ENCODE results near the gene DPP9.
A peak's percentile ranks its signal among the peaks of the same experiment; 100 is the strongest.
"Not testable (repeated sequence)": the region's sequence is repeated elsewhere in the genome, so short reads cannot be mapped to it uniquely, and the experiment has no call there.

DPP9 gene

DNA sequence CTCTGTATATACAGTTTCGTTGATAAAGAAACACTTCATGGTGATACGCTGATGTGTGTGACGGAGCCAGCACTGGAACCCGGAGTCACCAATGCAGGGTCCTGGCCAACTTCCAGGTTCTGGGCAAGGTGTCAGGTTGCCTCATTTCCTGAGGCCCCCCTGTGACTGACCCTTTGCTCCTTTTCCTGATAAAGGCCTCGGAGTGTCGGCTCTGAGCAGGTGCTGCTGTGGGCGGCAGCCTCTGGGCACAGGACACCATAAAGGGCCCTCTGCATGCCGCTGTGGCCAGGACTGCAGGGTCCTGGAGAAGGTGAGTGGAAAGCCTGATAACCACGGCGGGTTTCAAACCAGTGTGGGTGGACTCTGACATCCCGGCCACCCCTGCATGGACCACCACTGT, 36.2 kb downstream of the DPP9 start:
- no peak for DNase-seq (ENCODE audit: low read depth)

DNA sequence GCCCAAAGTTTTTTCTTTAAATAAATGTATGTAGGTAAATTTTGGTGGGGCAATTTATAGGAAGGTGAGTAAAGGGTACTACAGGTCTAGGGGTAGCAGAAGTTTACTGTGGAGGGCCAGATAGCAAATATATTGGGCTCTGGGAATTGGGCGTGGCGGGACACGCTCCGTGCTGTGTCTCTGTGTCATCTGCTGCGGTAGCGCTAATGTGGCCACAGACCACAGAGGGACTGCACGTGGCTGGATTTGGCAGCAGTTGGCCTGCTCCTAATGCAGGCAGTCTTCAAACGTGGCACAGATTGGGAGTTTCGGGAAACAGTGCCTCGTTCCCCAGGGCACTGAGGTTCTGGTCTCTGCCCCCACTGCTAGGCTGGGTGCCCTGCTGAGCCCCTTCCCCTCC, 36.9 kb downstream of the DPP9 start:
- no peak for DNase-seq (ENCODE audit: low read depth)

DNA sequence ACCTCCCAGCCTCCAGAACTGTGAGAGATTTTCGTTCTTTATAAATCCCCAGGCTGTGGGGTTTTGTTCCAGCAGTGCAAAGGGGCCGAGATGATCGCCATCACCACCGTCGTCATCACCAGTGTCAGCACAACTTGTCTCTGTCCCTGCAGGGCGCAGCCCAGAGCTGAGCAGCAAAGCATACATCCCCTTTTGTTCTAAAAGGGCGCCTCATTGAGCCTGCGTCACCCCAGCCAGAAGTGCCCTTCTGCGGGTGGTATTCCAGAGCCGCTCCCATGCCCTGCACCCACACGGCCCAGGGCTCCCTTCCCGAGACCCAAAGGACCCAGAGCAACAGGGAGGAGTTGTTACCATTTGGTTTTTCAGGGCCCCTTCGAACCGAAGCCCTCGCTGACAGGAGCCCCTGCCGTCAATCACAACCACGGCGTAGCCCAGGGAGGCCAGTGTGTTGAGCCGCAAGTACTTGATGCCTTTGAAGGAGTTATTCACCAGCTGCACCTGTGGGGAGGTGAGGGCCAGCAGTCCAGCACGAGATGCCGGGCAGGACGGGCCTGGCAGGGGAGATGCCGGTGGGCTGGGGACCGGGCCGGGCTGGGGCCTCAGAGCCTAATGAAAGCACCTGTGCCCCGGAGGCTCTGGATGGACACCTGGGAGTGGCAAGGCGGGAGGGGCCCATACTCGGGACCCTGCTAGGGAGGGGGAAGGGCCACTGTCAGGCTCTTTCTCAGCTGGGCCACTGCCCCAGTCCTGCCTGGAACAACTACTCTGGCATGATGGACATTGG, 39.1 kb downstream of the DPP9 start:
- DNase-seq (ENCODE audit: low read depth): no peak

DNA sequence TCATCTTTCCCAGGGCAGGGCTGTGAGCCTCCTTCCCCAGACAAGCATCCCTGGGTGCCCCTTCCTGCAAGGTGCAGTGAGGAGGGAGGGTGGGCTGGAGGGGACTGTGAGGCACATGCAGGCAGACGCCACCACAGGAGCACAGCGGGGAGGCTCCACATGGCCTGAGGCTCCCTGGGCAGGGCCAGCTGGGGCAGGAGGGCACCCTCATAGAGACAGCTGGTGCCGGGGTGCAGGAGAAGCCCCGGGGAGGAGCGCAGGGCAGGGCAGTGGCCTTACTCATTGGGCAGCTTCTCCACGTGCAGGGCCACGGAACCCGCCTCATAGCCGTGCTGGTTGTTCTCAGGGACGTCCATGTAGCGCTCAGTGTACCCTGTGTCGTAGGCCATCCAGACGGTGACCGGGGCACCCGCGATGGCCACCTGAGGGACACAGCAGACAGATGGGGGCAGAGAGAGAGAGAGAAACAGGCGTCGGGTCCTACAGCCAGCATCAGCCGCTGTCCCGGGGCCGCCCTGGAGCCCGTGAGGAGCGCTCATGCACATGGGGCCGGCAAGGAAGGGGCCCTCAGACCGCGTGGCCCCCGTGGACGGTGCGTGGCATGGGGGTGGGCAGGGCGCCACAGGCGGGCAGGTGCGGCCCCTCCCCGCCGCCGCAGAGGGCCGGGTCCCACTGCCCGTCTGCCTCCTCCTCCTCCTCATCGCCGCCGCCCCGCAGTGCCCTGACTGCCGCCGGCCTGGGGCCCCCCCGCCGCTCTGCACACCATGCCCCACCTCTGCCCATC, 41.0 kb downstream of the DPP9 start:
- DNase-seq (ENCODE audit: low read depth): no peak

DNA sequence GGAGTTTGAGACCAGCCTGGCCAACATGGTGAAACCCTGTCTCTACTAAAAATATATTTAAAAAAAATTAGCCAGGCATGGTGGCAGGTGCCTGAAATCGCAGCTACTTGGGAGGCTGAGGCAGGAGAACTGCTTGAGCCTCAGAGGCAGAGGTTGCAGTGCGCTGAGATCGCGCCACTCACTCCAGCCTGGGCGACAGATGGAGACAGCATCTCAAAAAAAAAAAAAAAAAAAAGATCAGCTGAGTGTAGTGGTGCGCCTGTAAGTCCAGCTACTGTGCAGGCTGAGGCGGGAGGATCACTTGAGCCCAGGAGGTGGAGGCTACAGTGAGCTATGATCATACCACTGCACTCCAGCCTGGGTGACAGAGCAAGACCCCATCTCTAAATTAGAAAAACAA, 43.6 kb downstream of the DPP9 start:
- DNase-seq (ENCODE audit: low read depth): not testable (repeated sequence)

DNA sequence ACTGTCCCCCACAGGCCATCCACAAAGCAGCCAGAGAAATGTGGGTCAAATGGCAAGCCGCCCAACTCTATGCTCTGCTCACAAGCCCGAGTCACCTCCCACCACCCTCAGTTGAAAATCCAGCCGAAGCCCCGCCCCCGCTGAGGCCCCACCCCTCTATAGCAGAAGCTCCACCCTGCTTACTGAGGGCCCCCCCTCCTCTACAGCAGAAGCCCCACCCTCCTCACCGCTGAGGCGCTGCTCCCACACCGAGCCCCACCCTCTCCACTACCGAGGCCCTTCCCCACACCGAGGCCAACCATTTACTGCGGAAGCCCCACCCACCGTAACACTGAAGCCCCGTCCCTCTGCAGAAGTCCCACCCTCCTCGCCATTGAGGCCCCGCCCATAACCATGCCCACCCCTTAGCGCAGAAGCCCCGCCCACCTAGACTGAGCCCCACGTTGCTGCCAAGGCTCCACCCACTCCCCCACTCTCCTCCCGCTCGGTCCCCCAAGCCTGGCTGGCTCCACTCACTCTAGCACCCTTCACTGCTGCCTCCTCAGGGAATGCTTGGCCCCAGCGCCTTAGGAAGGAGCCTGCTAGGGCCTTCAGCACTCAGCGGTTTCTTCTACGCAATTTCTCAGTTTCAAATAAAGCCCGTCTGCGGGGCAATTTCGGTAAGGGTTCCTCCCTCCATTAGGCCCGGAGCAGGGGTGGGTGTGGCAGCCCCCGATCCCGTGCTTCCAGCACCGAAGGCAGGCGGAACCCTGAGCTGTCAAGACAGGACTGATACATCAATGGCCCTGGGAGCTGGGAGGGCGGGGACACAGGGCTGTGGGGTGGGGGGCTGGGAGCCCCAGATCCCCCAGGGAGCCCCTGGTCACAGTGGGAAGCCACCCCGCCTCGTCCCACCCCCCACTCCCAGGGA, 44.5 kb downstream of the DPP9 start:
- no peak for DNase-seq (ENCODE audit: low read depth)

DNA sequence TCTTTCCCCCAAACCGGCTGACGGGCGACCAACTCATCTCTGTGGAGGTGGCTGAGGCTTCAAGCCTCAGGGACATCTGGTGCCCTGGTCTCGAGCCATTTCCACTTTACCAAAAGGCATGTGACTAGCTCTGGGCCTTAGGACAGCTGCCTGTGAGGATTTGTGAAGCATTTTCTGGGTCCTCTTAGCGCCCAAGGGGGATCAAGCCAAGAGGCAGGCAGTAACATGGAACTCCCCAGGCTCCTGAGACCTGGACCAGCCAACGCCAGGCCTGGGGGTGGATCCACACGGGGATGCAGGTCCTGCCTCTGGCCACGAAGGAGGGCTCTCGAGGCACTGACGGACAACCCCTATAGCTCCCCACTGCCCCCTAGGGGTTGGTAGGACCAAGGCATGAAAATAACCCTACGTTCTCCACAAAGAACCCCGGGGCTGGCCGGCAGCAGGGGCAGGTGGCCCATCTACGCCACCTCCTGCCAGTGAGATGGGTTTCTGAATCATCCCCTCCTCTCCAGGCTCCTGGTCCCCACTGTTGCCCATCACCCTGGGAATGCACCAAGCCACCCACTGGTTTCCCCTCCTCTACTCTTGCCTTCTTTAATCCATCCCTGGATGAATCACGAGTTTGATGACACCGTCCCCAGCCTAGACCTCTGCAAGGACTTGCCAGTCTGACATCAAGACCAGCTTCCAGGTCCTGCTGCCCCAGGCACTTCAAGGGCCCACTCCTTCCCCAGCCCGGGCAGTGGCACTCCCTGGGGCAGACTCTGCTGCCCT, 46.5 kb downstream of the DPP9 start:
- no peak for DNase-seq (ENCODE audit: low read depth)

DNA sequence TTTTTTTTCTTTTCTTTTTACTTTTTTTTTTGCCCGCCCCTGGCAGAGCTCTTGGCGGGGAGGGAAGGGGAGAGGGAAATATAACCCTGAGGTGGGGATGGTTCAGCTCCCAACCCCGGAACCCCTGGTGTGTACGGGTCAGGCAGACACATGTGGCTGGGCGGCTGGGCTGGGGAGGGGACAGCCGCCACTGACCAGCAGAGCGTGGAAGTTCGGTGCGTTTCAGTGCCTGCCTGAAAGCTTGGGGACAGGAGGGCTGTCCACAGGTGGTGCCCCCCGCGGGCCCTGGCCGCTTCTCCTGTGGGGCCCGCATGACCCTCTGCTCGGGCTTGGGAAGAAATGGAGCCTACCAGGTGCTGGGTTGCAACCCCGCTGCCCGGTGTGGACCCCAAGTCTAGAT, 48.3 kb downstream of the DPP9 start:
- DNase-seq (ENCODE audit: low read depth): no peak

DNA sequence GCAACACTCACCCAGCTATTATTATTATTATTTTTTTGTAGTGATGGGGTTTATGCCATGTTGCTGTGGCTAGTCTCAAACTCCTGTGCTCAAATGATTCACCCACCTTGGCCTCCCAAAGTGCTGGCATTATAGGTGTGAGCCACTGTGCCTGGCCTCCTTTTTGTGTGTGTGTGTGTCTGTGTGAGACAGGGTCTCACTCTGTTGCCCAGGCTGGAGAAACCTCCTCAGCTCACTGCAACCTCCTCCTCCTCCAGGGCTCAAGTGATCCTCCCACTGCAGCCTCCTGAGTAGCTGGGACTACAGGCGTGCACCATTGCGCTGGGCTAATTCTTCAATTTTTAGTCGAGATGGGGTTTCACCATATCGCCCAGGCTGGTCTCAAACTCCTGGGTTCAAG, 49.9 kb downstream of the DPP9 start:
- no peak for DNase-seq (ENCODE audit: low read depth)

DNA sequence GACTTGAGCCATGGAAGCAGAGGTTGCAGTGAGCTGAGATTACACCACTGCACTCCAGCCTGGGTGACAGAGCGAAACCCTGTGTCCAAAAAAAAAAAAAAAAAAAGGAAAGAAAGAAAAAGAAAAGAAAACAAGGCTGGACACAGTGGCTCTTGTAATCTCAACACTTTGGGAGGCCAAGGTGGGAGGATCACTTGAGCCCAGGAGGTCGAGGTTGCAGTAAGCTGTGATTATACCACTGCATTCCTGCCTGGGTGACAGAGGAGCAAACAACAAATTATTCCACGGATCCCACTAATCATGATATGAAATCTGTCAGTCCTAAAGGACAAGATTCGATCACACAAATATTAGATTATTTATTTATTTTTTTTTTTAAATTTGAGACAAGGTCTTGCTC, 50.4 kb downstream of the DPP9 start:
- no peak for DNase-seq (ENCODE audit: low read depth)

DNA sequence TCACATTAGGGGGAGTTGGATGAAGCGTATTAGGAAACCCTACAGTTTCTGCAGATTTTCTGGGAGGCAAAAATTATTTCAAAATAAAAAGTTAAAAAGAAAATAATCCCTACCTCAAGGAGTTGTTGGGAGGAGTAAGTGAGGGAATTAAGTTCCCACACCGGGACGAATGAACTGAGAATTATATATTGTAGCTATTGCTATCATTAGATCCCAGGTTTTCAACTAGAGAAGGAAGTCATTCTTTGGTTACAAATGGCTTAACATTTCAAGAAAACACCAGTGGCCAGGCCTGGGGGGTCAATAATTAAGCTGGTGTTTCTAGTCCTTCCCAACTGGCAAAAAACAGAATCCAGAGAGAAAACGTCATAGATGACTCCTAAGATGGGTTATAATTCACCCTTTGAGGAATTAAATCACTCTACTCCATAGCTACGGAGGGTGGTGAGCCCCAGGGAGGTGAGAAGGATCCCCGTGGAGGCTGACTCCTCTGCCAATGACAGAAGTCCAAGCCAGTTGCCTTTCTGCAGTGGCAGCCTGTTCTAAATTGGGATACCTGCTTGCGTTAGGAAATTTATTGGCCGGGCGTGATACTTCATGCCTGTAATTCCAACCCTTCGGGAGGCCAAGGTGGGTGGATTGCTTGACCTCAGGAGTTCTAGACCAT, 52.3 kb downstream of the DPP9 start:
- no peak for DNase-seq (ENCODE audit: low read depth)

DNA sequence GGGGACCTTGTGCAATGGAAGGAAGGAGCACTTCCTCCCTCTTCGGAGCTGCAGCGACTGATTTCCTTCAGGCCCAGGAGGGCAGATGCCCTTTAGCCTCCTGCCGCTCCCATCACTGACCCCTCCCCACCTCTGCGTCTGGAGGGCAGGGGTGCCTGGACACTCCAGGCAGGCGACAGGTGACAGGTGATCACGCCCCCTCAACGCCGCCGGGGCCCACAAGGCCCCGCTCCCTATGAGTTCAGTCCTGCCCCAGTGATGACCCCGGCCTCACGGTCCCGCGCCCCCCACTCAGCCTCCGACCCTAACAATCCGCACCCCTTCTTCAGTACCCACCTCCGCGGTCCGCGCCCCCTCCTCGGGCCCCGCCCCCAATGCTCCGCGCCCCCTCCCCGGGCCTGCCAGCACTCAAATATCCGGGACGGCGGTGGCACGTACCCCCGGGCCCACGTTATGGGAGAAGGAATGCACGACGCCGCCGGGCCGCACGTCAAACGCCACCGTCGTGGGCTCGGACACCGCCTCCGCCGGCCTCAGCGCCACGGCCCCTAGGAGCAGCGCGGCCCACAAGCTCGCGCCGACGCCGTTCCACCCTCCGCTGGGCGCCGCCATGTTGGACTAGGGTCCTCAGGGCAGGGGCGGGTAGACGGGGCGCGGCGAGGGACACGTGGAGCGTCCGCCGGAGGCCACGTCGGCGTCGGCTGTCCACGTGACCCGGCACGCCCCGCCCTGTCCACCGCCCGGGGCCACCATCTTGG, 53.7 kb downstream of the DPP9 start, which contains the start of gene MYDGF:
MYDGF (minus strand) TSS at position 620 of the 758 bp plus-strand sequence; CDS start at position 612, 8 bp downstream.
- DNase-seq (ENCODE audit: low read depth): peak; percentile 79

DNA sequence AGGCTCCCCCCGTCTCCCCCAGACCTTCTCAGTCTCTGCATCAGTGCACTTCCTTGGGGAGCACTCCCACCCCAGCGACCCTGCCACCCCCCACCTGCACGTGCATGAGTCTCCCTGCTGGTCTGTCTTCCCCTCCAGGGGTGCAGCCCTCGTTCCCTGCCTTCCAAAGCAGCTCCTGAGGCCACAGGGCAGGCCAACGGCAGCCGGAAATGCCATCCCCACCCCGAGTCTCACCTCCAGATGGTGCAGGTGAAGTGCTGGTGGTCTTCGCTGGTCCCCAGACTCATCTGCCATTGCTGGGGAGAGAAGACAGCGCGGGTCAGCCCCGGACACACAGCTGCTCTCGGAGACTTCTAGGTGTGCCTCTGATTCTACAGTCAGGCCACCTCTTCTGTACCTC, 59.0 kb downstream of the DPP9 start:
- no peak for DNase-seq (ENCODE audit: low read depth)

DNA sequence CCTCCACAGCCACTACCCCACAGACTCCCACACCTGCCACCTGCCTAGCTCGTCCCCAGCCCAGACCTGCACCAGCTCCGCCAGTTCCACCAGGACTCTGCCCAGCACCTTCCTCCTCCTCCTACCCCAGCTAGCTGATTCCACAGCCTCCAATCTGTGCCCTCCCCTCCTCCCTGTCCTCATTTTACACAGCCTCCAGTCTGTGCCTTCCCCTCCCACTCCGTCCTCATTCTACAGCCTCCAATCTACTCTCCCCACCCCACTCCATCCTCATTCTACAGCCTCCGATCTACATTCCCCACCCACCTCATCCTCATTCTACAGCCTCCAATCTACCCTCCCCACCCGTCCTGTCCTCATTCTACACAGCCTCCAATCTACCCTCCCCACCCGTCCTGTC, 60.8 kb downstream of the DPP9 start:
- DNase-seq (ENCODE audit: low read depth): no peak

DNA sequence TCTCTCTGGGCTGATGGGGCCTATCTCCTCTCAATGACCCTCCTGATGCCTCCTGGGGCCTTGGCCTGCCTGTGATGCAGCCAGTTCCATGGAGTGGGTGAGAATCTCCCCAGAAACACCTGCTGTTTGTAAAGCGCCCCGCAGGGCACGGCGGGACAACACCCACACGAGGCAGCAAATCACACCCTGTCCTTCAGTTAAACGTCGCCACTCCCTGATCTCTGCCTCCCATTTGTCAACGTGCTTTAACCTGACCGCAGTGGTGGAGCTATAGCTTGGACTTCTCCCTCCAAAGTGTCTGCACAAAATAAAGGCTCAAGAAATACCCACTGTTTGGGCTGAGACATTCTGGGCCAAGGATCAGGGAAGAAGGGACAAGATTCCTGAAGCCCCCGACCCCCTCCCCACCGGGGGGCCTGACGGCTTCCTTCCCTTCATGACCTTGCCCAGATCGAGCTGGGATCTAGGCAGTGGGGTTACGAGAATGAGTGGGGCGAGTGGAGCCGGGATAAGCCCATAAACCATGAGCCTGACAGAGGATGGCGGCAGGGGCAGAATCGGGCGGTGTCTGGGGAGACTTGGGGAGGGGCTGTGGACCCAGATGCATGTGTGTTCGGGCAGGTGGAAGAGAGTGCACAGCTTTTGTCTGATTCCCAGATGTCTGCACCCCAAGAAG, 61.5 kb downstream of the DPP9 start:
- DNase-seq (ENCODE audit: low read depth): no peak

DNA sequence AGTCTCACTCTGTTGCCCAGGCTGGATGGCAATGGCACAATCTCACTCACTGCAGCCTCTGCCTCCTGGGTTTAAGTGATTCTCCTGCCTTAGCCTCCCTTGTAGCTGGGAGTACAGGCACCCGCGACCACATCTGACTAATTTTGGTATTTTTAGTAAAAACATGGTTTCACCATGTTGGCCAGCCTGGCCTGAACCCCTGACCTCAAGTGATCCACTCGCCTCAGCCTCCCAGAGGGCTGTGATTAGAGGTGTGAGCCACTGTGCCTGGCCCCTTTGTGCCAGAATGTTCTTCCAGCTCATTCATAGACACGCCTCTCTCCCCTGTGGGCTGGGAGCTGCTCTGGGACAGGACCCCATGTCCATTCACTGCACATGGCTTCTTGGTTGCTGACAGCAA, 62.6 kb downstream of the DPP9 start:
- no peak for DNase-seq (ENCODE audit: low read depth)

DNA sequence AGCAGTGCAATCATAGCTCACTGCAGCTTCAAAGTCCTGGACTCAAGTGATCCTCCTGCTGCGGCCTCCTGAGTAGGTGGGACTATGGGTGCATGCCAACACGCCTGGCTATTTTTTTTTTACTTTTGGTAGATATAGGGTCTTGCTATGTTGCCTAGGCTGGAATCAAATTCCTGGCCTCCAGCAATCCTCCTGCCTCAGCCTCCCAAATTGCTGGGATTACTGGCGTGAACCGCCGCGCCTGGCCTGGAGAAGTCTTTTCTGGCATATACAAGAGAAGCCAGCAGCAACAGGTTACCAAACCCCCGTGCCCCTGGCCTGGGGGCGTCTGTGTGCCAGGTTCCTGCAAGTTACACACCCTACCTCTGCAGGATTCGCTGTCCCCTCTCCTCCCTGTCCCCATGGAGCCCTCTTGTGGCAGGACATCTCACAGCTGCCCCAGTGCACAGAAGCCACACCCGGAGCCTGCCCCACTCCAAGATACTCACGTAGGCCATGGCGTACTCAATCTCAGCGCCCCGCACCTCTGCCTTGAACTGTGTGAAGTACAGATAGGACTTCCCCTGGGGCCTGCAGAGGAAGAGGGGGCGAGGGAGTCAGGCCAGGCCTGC, 63.4 kb downstream of the DPP9 start:
- DNase-seq (ENCODE audit: low read depth): no peak

DNA sequence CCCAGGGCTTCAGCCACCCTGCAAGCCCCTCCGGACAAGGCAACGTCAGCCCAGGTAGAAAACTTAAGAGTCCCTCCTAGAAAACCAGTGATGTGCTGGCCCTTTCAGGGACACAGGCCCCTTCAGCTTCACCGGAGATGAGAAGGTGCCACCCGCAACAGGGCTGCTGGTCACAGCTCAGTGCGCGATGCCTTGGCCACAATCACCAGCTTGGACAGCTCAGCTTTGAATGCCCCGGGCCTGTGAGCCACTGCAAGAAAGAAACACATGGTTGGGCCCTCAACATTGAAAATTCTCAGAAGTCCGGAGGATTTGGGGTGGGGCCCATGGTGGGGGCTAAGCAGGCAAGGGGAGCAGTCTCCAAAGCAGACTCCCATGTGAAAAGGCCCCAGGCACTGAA, 65.8 kb downstream of the DPP9 start:
- DNase-seq (ENCODE audit: low read depth): no peak

DNA sequence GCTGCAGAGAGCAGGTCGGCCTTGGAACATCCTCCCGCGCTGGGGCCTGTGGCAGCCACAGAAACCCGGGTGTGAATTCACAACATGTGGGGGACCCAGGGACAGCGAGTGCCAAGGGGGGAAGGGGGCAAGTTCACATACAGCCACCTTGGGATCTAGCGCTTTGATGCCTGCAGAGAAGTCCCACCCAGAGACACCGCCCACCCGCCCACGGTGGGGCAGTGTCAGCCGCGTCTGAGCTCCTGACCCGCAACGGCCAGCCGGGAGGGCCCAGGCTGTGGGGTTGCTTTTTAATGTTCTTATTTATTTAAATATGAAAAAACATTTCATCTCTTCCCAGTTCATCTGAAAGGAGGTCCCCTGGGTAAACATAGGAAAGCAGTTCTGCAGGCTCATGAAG, 66.4 kb downstream of the DPP9 start:
- DNase-seq (ENCODE audit: low read depth): no peak

All from stimulated activated CD8-positive, alpha-beta memory T cell treated with anti-CD3 and anti-CD28 coated beads, Interleukin-7, amount 100 ng/mL, for 24 hours (primary cell).